Stimulated activated CD4-positive, alpha-beta T cell treated with anti-CD3 and anti-CD28 coated beads, TNF-alpha, amount 100 ng/mL, for 24 hours (primary cell): ENCODE measurements around the gene ADAMTS12.

Source experiments
- DNase-seq, 3 experiments: peaks; one replicate each; pipeline ENCODE4 v3.0.0-alpha.2; 2020; ENCODE audit warnings: low read depth in 3 of 3

ADAMTS12 gene

DNA sequence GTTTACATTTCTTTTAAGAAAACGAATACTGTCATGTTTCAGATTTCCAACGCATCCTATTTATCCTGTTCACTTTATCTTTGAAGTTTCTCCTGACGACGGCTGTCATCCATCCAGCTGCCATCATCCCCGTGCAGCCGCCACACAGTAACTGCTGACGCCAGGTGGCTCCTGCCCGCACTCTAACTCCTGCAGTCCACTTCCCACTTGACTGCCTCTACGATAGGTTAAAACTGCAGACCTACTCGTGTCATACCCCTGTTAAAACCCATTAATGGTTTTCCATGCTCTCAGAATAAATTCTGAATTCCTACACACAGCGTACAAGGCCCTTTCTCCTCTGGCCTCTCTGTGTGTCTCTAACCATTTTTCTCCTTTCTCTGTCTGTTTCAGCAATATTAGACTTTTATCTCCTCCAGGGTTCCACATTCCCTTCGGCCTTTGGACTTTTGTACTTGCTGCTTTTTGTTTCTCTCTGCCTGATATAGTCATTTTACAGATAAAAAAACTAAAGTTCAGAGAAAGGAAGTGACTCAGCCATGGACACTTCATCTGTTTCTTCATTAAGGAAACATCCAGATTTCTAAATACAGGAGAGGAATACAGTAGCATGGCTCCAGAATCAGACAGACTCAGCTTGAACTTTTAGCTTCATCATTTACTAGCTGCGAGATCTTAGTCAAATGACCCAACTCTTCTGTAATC, 84.9 kb downstream of the ADAMTS12 start:
- DNase-seq, result no peak

DNA sequence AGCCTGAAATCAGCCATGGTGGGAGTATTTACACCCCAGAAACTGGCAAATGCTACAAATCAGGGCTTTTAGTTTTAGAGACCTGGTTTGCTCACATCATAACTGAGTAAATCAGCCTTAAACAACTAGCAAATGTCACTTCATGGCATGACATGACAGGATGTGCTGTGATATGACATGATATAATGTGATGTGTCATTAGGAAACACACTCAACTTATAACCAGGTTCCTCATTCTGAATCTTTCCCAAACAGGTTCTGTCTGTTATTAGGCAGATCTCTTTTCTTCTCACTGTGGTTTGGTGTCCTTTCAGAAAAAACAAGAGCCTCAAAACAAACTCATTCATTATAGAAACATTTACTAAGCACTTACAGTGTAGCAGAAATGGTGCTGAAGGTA, 90.5 kb downstream of the ADAMTS12 start:
- no peak for DNase-seq

DNA sequence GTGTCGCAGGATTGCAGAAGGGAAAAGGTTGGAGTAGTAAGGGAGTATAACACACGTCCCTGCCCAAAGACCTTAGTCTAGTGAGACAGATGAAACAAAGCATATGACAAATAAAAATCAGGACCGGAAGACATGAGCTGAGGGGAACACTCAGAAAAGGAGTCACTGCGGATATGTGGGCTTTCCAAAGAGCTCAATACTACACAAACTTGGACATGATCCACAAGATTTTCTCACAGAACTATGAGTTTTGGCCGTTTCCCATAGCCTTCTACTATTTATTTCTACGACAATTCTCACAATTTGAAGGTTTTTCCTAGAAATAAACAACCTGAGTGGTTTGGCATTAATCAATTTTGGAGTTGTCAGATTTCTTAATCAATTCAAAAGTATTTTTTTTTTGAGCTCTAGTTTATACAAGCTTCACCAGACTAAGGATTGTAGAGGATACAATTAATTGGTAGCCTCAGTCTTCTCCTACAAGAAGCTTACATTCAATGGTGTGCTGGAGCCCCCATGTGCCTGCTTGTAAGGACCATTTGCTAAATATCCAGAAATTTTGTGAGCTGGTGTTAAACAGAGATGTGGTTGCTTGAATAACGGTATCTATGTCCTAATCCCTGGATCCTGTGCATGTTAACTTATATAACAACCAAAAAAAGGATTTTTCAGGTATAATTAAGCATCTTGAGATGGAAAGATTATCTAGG, 91.4 kb downstream of the ADAMTS12 start:
- no peak for DNase-seq

DNA sequence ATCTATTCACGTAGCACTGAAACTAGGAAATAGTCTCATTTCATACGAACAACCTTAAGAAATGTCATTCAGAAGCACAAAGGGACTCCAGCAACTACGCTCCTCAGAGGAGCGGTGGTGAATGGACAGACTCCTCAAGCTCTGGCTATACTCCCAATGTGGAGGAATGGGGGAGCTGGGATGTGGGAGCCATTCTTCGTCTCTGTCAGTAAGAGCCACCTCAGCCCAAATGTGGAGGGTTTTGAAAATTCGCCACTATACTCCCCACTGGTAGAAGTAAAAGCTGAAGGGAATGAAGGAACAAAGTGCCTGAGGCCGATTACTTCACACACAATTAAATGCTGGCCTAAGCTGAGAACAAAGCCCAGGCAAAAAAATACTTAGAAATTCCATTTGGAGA, 96.3 kb downstream of the ADAMTS12 start:
- no peak for DNase-seq

DNA sequence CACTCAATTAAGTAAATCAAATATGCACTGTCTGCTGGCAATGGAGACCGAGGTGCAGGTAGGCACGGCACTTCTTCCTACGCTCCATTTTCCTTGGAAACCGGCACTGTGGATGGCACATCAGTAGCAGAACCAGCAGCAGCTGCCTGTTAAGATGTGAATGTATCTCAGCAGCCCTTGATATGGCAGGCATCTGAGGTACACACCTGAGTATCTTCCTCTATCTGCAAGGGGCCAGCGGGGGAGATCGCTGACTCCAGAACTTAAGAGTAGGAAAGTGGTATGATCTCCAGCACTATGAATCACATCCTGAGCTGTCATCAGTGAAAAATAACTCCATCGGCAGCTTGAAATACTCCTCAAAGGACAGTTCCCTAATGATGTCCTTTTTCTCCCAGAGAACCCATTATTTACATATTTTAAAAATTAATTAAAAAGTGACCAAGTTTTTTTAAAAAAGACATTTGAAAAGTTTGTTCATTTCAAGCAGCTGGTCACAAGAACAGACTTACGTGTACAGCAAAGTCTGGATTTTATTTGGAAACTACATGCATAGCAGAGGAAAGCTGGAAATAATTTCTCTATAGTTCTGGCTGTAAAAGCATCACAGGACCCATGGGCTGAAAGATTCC, 97.1 kb downstream of the ADAMTS12 start:
- DNase-seq, result no peak

DNA sequence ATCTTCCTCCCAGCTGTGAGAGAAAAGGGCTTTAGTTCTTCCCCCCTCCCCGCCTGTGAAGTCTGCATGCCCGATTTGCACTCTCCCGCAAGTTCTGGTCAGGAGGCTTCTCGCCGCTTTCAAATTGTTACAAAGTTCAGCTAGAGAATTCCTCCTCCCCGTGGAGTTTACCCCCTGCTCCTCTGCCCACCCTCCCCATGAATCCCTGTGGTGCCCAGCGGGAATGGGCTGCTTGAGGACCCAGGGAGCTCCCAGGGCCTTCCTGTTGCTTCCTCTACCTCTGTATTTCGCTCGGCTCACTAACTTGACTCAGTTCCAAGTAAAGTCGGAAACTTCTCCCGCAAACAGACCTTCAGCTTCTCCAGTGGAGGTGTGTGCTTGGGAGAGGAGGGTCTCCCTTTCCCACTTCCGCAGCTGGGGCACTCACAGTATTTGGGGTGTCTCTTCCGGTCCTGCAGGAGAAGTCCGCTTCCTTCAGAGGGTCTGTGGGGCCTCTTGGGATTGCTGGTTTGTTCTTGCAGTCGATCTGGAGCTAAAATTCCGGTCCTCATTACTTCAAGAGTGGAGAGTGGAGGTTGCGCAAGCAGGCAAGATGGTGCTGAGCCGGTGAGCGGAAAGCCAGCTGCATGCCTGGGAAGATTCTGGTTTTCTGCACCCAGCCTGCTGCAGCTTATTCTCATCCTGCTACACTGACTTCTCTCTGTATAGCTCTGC, 97.8 kb downstream of the ADAMTS12 start:
- DNase-seq, result no peak

DNA sequence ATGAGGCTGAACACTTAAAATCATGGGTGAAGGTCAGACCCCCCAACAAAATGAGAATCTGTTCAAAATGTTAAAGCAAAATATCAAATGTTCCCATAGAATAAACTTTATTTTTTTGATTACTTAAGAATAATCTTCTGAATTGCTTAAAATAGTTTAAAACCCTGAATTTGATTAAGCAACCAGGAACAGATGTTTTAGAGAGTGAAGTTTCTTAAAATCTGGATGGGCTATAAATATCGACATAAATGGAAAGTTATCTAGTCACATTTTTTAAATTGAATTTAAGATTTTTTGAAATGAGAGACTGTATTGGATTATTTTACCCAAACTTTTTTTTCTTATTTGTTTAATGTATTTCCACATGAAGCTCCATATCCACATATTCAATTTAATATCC, 98.5 kb downstream of the ADAMTS12 start:
- DNase-seq, result no peak

DNA sequence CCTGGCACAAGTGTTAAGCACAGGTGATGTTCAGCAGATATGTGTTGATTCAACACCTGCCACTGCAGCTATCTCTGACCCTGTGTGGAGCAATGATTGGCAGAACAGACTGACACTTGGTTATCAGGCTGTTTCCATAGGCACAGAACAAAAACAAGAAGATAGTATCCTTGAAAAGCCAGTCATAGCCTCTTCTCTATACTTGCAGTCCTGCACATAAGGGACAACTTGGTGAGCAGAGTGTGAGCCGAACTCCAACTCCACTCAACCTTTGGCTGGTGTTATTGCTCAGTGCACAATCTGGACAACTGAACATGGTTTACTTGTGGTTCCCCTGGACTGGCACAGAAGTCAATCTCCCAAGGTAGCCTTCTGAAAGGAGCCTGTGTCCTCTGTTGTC, 99.2 kb downstream of the ADAMTS12 start:
- DNase-seq, result no peak

DNA sequence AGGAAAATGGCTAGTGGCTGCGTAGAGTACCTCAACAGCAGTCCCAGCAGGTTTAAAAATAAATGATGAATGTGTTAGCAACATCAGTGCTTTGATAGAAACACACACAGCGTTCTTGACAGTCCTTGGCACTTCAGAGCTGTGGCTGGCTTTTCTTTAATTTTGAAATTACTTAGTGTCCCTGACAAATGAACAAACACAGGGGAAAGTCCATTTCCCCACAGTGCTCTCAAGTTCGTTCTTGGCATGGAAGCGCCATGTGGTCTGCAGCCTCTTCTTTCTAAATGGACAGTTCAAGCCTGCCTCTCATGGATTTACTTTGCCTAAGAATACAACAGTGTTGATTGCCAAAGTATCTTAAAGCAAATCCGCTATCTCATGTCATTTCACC, 102.2 kb downstream of the ADAMTS12 start:
- DNase-seq, result no peak

DNA sequence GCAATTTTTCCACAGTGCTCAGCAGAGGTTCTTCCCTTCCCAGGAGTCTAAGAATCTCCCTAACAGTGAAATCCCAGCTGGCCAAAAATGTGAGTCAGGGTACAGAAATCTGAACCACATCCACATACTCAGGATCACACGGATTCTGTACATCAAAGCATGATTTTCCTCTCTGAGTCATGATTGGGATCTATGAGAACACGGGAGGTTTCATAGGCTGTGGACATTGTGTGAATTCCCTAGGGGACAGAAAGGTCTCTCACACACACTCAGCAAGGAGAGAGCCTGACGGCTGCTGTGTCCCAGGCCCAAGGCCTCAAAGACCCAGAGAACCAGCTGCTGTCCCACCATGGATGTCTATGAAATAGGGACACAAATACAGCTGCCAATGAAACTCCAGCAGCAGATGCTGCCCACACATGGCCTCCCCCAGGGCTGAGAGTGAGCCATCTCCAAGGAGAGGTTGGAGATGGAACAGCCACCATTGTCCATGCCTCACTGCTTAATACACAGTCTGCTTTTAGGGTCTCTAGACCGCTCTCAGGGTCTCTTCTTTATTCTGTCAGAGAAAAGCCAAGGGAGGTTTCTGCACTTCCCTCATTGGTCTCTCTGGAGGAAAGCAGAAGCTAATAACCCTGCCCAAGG, 102.7 kb downstream of the ADAMTS12 start:
- no peak for DNase-seq

DNA sequence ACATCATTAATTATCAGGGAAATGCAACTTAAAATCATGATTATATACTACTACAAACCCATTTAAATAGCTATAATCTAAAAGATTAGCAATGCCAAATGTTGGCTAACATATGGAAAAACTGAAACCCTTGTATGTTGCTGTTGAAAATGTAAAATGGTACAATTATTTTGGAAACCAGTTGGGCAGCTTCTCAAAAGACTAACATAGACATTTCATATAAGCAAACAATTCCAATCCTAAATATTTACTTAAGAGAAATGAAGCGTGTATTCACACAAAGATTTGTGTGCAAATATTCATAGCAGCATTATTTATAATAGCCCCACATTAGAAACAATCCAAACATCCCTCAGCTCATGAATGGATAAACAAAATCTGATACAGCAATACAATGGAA, 106.2 kb downstream of the ADAMTS12 start:
- no peak for DNase-seq

DNA sequence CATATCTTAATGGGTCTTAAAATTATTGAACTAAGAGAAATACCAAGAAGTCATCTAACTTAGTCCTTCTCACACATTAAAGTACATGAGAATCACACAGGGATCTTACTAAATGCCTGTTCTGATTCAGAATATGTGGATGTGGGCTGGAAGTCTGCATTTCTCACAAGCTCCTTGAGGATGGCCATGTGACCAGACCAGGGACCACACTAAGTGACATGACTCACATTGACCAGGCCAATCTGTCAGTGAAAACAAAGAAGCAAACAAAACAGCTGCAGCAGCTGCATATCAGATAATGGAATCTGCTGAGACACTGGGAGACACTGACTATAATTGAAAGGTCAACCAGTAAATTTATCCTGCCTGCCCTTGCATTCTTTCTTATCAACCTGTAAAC, 110.5 kb downstream of the ADAMTS12 start:
- DNase-seq, result no peak

DNA sequence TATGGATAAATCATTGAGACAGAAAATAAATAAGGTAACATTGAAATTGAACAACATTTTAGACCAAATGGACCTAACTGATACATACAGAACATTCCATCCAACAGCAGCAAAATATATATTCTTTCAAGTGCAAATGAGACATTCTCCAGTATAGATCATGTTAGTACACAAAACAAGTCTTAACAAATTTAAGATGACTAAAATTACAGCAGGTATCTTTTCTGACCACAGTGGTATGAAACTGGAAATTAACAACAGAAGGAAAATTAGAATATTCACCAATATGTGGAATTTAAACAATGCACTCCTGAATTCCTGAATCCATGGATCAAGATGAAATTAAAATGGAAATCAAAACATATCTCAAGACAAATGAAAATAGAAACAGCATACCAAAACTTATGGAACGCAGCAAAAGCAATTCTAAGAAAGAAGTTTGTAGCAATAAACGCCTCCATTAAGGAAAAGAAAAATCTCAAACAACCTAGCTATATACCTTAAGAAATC, 115.6 kb downstream of the ADAMTS12 start:
- no peak for DNase-seq

DNA sequence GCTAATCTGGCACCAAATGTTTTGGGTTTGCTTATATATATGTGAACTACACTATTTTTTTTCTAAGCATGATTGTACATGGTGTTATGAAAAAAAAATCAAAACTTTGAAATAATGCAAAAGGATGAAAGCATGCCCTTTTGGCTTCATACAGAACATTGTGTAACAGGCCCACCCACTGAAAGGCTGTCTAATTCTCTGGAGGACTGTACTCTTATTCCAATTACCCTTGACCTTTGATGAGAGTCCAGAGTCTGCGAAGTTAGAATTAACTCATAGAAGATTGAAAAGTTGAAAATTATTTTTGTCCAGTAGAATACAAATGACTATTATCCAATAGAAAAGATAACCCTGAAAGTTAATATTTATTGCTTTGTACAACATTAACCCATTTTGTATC, 117.4 kb downstream of the ADAMTS12 start:
- DNase-seq, result no peak

DNA sequence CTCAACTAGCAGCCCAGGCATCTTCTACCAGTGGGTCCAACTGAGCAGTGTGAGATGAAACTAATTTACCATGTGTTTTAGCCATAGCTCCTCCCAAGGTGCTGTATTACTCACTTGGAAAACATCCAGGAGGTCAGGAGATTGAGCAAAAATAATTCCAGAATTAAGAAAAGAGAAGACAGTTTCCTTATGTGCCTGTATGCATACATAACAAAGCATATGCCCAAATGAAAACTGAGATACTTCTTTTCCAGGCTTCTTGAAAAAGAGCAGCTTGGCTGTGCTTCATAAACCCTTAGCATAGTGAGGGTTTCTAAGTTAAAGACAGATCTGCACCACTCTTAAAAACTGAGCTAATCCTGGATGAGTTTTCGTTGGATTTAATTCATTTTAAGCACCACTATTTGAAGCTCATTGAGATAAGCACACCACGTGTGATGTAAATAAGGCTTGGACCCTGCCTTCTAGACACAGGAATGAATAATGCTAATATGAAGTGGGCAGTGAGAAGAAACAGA, 119.4 kb downstream of the ADAMTS12 start:
- no peak for DNase-seq

DNA sequence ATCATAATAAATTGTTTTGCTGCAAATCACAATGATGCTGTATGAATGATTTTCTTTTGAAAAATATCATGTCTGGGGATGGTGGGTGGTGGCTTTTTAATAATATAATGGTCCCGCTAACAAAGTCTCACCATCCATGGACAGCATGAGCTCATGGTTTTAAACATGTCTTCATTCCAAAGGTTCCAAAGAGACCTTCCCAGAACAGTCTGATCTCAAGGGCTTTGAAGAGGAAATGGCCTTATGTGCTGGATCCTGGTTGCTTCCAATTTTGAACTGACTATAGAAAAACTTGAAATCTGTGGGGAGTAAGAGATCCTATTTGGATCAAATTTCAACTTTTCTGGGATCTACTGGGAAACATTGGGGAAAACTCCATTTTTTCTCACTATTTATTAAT, 121.8 kb downstream of the ADAMTS12 start:
- DNase-seq, result no peak

DNA sequence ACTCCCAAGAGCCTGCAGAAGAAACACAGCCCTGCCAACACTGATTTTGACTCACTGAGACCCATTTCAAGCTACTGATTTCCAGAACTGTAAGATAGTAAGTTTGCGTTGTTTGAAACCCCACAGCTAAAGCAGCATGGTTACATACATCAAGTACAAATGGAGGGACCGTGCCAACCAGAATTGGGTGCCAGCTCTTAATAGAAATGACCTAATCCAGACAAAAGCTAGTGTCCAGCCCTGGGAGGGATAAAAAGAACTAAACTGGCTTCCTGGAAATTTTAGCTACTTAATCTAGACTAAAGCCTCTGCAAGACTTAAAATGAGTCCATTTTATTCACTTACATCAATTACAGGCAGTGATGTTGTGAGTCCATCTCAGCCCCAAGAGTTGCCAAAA, 122.6 kb downstream of the ADAMTS12 start:
- no peak for DNase-seq

DNA sequence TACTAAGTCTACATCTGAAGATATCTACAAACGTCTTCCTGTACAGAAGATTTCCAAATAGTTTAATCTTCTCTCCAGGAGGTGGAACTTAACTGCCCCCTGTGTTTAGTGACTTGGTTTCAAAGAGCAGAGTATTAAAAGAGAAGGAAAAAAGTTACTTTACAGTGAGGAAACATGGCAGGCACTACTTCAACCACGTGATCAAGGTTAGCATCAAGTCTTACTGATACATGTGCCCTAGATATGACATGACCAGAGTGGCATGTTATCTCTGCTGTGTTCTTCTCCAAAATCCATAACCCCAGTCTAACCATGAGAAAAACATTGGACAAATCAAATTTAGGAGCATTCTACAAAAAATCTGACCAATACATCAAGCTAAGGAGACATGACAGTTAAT, 125.8 kb downstream of the ADAMTS12 start:
- no peak for DNase-seq

DNA sequence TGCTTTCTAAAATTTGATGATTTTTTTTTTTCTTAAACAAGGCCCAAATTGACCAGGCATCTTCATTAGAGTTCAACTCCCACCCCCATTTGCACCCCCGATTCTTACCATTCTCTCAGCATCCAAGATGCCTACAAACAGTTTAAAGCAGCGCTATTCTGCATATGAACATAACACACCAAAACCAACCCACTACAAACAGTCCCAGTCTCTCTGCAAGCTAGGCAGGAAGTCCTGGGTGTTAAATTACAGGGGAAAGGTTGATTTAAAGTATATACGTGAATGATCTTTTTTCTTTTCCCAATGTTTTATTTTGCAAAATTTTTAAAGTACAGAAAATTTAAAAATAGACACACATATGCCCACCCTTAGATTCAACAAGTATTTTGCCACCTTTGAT, 127.0 kb downstream of the ADAMTS12 start:
- DNase-seq, result no peak

DNA sequence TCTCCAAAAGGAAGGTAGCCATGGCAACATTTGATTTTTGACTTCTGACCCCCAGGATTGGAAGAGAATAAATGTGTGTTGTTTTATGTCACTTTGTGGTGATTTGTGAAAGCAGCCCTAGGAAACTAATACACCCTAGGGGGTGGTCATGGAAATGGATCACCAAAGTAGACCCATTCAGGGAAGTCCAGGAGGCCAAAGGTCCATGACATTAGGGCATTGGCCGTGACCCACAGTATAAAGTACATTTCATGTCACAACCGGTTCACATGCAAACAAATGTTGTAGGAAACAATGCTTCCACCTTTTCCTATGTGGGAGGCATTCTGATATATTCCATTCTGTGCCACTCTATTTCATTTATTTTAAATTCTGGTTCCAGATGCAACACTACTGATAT, 128.4 kb downstream of the ADAMTS12 start:
- no peak for DNase-seq

DNA sequence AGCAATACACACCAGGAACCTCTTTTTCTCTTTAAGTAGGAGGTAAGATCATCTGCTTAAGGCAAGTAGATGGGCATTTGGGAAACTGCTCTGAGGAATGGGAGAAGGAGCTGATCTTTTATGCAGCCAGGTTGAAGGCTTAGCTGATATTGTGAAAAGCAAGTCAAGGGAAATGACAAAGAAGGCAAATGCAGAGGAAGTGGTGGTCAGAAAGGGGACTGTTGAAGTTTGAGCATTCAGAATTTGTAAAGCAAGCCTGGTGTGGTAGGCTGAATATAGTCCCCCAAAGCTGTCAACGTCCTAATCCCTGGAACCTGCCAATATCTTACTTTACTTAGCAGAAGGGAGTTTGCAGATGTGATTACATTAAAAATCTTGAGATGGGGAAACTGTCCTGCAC, 128.9 kb downstream of the ADAMTS12 start:
- DNase-seq, result no peak

DNA sequence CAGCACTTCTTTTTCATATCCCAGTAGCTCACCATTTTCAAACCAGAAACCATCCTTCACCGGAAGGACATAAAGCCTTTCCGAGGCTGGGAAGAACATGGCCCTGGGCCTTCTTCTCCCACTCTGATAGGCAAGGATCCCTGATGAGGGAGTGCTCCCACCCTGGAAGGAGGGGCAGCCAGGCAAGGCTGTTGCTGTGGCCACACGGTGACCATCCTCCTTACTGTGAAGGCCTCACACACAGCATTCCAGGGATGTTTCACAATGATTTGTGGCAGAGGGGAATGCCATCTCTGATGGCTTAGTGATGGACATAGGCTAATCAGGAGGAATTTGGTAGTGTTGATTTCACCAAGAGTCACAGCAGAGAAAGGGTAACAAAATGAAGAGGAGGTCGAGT, 130.7 kb downstream of the ADAMTS12 start:
- no peak for DNase-seq
